ENCODE data around the gene ACTRT2. TPM values are rescaled to one million over a fixed set of nuclear protein-coding genes. Genes with fewer than 3 reads are reported as not detected.

ACTRT2 gene
- total and polyA plus RNA-seq, 11 donors: not detected

DNA sequence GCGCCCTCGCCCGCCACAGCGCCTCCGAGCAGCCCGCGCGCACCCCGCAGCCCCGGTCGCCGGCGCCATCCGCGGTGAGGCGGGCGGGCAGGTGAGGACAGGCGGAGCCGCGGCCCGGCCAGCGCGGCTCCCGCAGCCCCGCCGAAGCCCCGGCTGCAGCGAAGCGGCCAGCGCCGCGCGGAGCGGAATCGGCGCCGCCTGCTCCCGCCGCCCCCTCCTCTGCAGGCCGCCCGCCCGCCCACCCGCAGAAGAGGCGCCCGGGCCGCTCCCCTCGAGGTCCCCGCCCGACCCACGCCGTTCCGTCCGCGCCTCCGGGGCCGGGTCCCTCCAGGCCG, 49.0 kb downstream of the ACTRT2 start:
- ATAC-seq (no peak), DNase-seq (peak in 1 of 5 donors; percentile 10)
- H3K27ac ChIP-seq: peak overlapping the region; percentile 75 to 99 (median 90)
- no peak for TF ChIP-seq POLR2A (IDR thresholded peaks at IDR 0.05)
- TF ChIP-seq, protein P1, sequence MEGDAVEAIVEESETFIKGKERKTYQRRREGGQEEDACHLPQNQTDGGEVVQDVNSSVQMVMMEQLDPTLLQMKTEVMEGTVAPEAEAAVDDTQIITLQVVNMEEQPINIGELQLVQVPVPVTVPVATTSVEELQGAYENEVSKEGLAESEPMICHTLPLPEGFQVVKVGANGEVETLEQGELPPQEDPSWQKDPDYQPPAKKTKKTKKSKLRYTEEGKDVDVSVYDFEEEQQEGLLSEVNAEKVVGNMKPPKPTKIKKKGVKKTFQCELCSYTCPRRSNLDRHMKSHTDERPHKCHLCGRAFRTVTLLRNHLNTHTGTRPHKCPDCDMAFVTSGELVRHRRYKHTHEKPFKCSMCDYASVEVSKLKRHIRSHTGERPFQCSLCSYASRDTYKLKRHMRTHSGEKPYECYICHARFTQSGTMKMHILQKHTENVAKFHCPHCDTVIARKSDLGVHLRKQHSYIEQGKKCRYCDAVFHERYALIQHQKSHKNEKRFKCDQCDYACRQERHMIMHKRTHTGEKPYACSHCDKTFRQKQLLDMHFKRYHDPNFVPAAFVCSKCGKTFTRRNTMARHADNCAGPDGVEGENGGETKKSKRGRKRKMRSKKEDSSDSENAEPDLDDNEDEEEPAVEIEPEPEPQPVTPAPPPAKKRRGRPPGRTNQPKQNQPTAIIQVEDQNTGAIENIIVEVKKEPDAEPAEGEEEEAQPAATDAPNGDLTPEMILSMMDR (IDR thresholded peaks at IDR 0.05): no peak
- H3K27me3 ChIP-seq: peaks cover 7 to 89% (median 33%) of the 10 kb centered on the region in 9 donors
- H3K4me3 ChIP-seq: peak overlapping the region; percentile 70 to 98 (median 87)
- 0 to 1% (median 1%) methylated on average over 4 to 57 of the region's 57 CpGs for WGBS, 4 donors
- intact Hi-C loops (cut with DNase I): loop anchor here in 7 of 10 donors (2.0 to 10.0 kb wide), 8 partner anchors 55 to 245 kb away; no protein-coding TSS in a partner anchor
- H3K4me1 ChIP-seq: peaks cover 0 to 84% (median 21%) of the 10 kb centered on the region in 12 donors
- H3K36me3 ChIP-seq: no peaks in the 10 kb centered on the region
- no peaks in the 10 kb centered on the region for H3K9me3 ChIP-seq

DNA sequence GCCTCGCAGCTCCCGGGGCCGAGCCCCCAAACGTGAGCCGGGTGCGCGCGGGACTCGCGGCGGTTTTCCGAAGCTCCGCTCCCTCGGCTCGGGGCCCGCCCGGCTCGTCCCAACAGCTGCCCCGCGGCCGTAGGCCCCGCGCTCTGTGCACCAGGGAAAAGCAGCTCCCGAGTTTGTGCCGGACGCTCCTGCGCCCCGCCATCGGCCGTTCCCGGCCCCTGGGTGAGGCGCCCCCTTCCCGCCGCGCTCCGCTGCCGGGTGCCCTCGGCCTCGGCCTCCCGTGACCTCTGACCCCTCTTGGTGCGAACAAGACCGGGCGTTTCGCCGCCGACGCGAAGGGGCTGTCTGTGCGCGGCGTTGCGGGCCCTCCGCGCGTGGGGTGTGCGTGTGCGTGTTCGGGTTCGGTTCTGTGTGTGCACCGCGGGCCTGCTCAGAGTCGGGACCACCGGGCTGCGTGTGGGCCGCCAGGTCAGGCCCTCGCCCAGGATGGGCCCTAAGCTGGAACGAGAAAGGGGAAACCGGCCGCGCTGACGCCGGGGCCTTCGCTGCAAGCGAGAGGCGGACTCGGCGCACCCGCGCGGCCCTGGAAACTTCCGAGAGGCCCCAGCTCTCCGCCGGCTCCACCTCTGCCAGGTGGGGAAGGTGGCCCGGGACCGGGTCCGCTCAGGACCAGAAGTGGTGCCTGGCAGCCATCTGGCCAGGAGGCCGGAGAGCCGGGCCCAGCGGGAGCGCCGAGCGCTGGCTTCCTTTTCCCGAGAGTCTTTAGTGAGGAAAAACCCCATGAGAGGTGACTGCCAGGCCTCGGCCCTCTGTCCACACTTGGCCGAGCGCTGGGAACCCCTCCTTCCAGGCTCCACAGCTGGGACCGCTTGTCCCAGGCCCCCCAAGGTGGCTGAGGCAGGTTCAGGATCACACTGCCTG, 49.6 kb downstream of the ACTRT2 start:
- Histone ChIP-seq H3K4me1 (peaks cover 0 to 84% (median 21%) of the 10 kb centered on the region in 12 donors), H3K4me3 (peak overlapping the region; percentile 11 to 98 (median 80)), H3K27me3 (peaks cover 7 to 83% (median 29%) of the 10 kb centered on the region in 9 donors), H3K9me3 (no peaks in the 10 kb centered on the region), H3K27ac (peak overlapping the region; percentile 75 to 99 (median 88)), H3K36me3 (no peaks in the 10 kb centered on the region)
- ATAC-seq (no peak), DNase-seq (peak in 3 of 5 donors; percentile 28 to 59 (median 33))
- TF ChIP-seq POLR2A (IDR thresholded peaks at IDR 0.05): no peak
- TF ChIP-seq, protein P1 (IDR thresholded peaks at IDR 0.05): no peak
- intact Hi-C loops (cut with DNase I): loop anchor here in 7 of 10 donors (2.0 to 10.0 kb wide), 8 partner anchors 54 to 244 kb away; no protein-coding TSS in a partner anchor
- WGBS, 4 donors: 7 to 23% (median 8%) methylated on average over 29 to 97 of the region's 97 CpGs

DNA sequence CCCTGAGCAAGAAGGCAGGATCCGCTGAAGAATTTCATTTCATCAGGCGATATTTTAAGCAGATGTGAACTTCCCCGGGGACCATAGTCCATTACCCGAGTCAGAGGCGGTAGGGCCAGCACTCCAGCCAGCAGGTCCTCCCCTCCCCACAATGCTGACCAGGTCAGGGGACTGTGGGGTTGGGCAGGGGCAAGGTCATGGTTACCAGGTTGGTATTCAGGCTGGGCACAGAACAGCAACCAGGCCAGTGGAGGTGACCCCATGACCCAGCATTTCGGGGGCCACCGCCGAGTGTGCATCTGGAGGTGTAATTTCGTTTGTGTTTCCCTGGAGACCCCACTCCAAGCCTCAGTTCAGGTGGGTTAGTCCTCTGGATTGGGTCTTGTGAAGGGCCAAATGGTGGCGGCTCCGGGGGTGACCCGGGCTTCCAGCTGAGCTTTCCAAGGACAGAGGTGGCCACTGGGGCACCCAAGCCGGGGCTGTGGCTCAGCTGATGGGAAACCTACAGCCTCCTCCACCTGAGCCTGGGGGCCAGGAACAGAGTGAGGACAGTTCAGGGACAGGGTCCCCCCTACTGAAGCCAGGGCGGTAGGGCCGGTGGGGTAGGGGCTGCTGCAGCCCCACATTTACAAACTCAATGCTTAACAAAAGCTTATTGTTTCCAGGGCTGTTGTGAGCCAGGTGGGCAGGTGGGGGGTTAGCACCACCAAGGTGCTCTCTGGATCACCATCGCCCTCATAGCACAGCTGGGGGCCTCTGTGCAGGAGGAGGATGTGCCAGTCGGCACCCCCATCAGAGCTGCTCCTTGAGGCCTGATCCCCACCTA, 50.5 kb downstream of the ACTRT2 start:
- Histone ChIP-seq H3K36me3 (no peaks in the 10 kb centered on the region), H3K27me3 (peaks cover 4 to 81% (median 24%) of the 10 kb centered on the region in 9 donors), H3K9me3 (no peaks in the 10 kb centered on the region), H3K4me3 (peak overlapping the region; percentile 12 to 98 (median 80)), H3K4me1 (peaks cover 0 to 85% (median 21%) of the 10 kb centered on the region in 12 donors), H3K27ac (peak overlapping the region; percentile 75 to 99 (median 88))
- WGBS, 4 donors: 14 to 47% (median 40%) methylated on average over 13 to 17 of the region's 17 CpGs
- ATAC-seq (peak in 1 of 4 donors; percentile 24), DNase-seq (peak in 2 of 5 donors; percentile 41 to 44)
- intact Hi-C loops (cut with DNase I): loop anchor here in 7 of 10 donors (1.0 to 10.0 kb wide), 9 partner anchors 53 to 243 kb away; no protein-coding TSS in a partner anchor
- TF ChIP-seq, protein P1 (IDR thresholded peaks at IDR 0.05): no peak
- TF ChIP-seq POLR2A (IDR thresholded peaks at IDR 0.05): no peak

Other genes starting within 250 kb of the ACTRT2 start
- gene TTC34, start 219.8 kb upstream of the ACTRT2 start, total RNA-seq: under 1 TPM in 8 of 9 donors, not detected in 1; 0.19 to 0.67 (median 0.52) TPM
- gene TTC34, start 219.8 kb upstream of the ACTRT2 start, polyA plus RNA-seq: under 1 TPM; 0.06 to 0.30 TPM
- gene PRDM16, start 47.7 kb downstream of the ACTRT2 start, total RNA-seq: 10 to 100 TPM in 7 of 9 donors, 1 to 10 TPM in 2; 6.0 to 22.7 (median 14.4) TPM
- gene PRDM16, start 47.7 kb downstream of the ACTRT2 start, polyA plus RNA-seq: 10 to 100 TPM; 11.3 to 13.1 TPM